ENCODE data around the gene MFSD11.
A peak's percentile ranks its signal among the peaks of the same experiment; 100 is the strongest.
"Not testable (repeated sequence)": the region's sequence is repeated elsewhere in the genome, so short reads cannot be mapped to it uniquely, and the experiment has no call there.

The MFSD11 gene

GRCh38 chr17:76742958-76743357, 5.0 kb downstream of the MFSD11 start:
- no peak for DNase-seq (ENCODE audit: extremely low read depth in 1 of 2, low read depth in 1 of 2)

GRCh38 chr17:76744747-76745146, 6.8 kb downstream of the MFSD11 start:
- DNase-seq (ENCODE audit: extremely low read depth in 1 of 2, low read depth in 1 of 2): no peak

GRCh38 chr17:76745785-76746184, 7.9 kb downstream of the MFSD11 start:
- DNase-seq (ENCODE audit: extremely low read depth in 1 of 2, low read depth in 1 of 2): not testable (repeated sequence)

- no peak for DNase-seq (ENCODE audit: extremely low read depth in 1 of 2, low read depth in 1 of 2)
Observed at GRCh38 chr17:76747716-76748363, 9.9 kb downstream of the MFSD11 start.

- no peak for DNase-seq (ENCODE audit: extremely low read depth in 1 of 2, low read depth in 1 of 2)
Observed at GRCh38 chr17:76748657-76749056, 10.7 kb downstream of the MFSD11 start.

GRCh38 chr17:76751416-76751993, 13.6 kb downstream of the MFSD11 start:
- DNase-seq (ENCODE audit: extremely low read depth in 1 of 2, low read depth in 1 of 2): no peak

- no peak for DNase-seq (ENCODE audit: extremely low read depth in 1 of 2, low read depth in 1 of 2)
Observed at GRCh38 chr17:76752006-76752405, 14.1 kb downstream of the MFSD11 start.

GRCh38 chr17:76753061-76753961, 15.4 kb downstream of the MFSD11 start:
- no peak for DNase-seq (ENCODE audit: extremely low read depth in 1 of 2, low read depth in 1 of 2)

- no peak for DNase-seq (ENCODE audit: extremely low read depth in 1 of 2, low read depth in 1 of 2)
Observed at GRCh38 chr17:76755285-76755684, 17.4 kb downstream of the MFSD11 start.

GRCh38 chr17:76757256-76757655, 19.3 kb downstream of the MFSD11 start:
- no peak for DNase-seq (ENCODE audit: extremely low read depth in 1 of 2, low read depth in 1 of 2)

GRCh38 chr17:76758570-76758969, 20.7 kb downstream of the MFSD11 start:
- DNase-seq (ENCODE audit: extremely low read depth in 1 of 2, low read depth in 1 of 2): no peak

- DNase-seq (ENCODE audit: extremely low read depth in 1 of 2, low read depth in 1 of 2): peak; percentile 36 to 38
Observed at GRCh38 chr17:76772842-76773525, 35.1 kb downstream of the MFSD11 start.

- DNase-seq (ENCODE audit: extremely low read depth in 1 of 2, low read depth in 1 of 2): no peak
Observed at GRCh38 chr17:76775021-76775600, 37.2 kb downstream of the MFSD11 start.

- no peak for DNase-seq (ENCODE audit: extremely low read depth in 1 of 2, low read depth in 1 of 2)
Observed at GRCh38 chr17:76781056-76781982, 43.4 kb downstream of the MFSD11 start.

GRCh38 chr17:76783146-76783545, 45.2 kb downstream of the MFSD11 start:
- no peak for DNase-seq (ENCODE audit: extremely low read depth in 1 of 2, low read depth in 1 of 2)

- DNase-seq (ENCODE audit: extremely low read depth in 1 of 2, low read depth in 1 of 2): no peak
Observed at GRCh38 chr17:76784926-76785325, 47.0 kb downstream of the MFSD11 start.

- not testable (repeated sequence) for DNase-seq (ENCODE audit: extremely low read depth in 1 of 2, low read depth in 1 of 2)
Observed at GRCh38 chr17:76787866-76788265, 49.9 kb downstream of the MFSD11 start.

- DNase-seq (ENCODE audit: extremely low read depth in 1 of 2, low read depth in 1 of 2): no peak
Observed at GRCh38 chr17:76789235-76789788, 51.4 kb downstream of the MFSD11 start.
